Activated T-cell treated with anti-CD3 and anti-CD28 coated beads, Interleukin-2, amount 50 U/mL, for 1 hour (primary cell): Measurements from ENCODE around the gene NPTXR.

Source experiments
- DNase-seq: peaks from one replicate; pipeline ENCODE4 v3.0.0-alpha.2; 2020

NPTXR gene

GRCh38 chr22:38793317-38793716 is 50.5 kb downstream of the NPTXR start:
- DNase-seq = no peak

GRCh38 chr22:38792833-38793232 is 51.0 kb downstream of the NPTXR start:
- no peak for DNase-seq

GRCh38 chr22:38789606-38790005 is 54.2 kb downstream of the NPTXR start:
- no peak for DNase-seq

GRCh38 chr22:38788846-38789245 is 55.0 kb downstream of the NPTXR start:
- DNase-seq = no peak

- no peak for DNase-seq
These were observed 55.6 kb downstream of the NPTXR start for GRCh38 chr22:38788021-38788816.

GRCh38 chr22:38786631-38787030 is 57.2 kb downstream of the NPTXR start:
- no peak for DNase-seq

GRCh38 chr22:38784856-38785255 is 59.0 kb downstream of the NPTXR start:
- no peak for DNase-seq

- no peak for DNase-seq
These were observed 59.8 kb downstream of the NPTXR start for GRCh38 chr22:38784035-38784434.

- no peak for DNase-seq
These were observed 60.7 kb downstream of the NPTXR start for GRCh38 chr22:38783095-38783615.

GRCh38 chr22:38782402-38783094 is 61.3 kb downstream of the NPTXR start:
- no peak for DNase-seq

GRCh38 chr22:38781033-38781432 is 62.8 kb downstream of the NPTXR start:
- DNase-seq = no peak

GRCh38 chr22:38777087-38777671 is 66.6 kb downstream of the NPTXR start:
- no peak for DNase-seq

- DNase-seq = no peak
These were observed 67.7 kb downstream of the NPTXR start for GRCh38 chr22:38776086-38776485.

GRCh38 chr22:38775656-38776055 is 68.2 kb downstream of the NPTXR start:
- no peak for DNase-seq

- DNase-seq = no peak
These were observed 69.2 kb downstream of the NPTXR start for GRCh38 chr22:38774496-38775166.

GRCh38 chr22:38773363-38773946 is 70.4 kb downstream of the NPTXR start:
- DNase-seq = no peak

- DNase-seq = no peak
These were observed 71.3 kb downstream of the NPTXR start for GRCh38 chr22:38772623-38772873.

- no peak for DNase-seq
These were observed 73.4 kb downstream of the NPTXR start for GRCh38 chr22:38770257-38770949.
